Lung (tissue), 5 donors: ENCODE measurements around the gene CEP250. TPM values are rescaled to one million over a fixed set of nuclear protein-coding genes. Genes with fewer than 3 reads are reported as not detected.

Experiments used
- polyA plus RNA-seq, 2 donors: library from polyadenylated mRNA; stranded (reverse); fragments of 200-250 nt; gene quantifications; one replicate each; pipeline ENCODE4 v1.2.1, GENCODE V29; 2013
- small RNA-seq: library from RNA; depleted of rRNA; stranded (forward); fragments of <200 nt; gene quantifications from one replicate; pipeline ENCODE3, GENCODE V24; 2014; ENCODE audit warnings: low replicate concordance
- total RNA-seq, 2 donors: library from RNA; depleted of rRNA in 1 of 2; stranded (reverse); fragments of >200 nt in 1 of 2; gene quantifications; one replicate each; pipeline ENCODE4 v1.2.1, GENCODE V29; 2014 to 2021
- donor health status: Bipolar disorder and iron deficiency.
- donor health status: healthy.
- donor health status: DM: yes; HTN: yes; CAD: no.

CEP250 gene
- total and polyA plus RNA-seq, 4 donors, result 8.7 to 34.5 (median 19.7) TPM

Small RNAs within 50 kb of the gene (small RNA-seq; reads per million reads assigned to genes)
- 0.15 reads per million for gene MIR1289-1

Other genes with a start within 250 kb of the CEP250 start
- gene MMP24, start 228.9 kb upstream of the CEP250 start, total RNA-seq, result 10 to 100 TPM in 1 of 2 donors, 1 to 10 TPM in 1; 2.3 to 10.1 TPM
- gene MMP24, start 228.9 kb upstream of the CEP250 start, polyA plus RNA-seq, result 1 to 10 TPM; 4.1 to 9.3 TPM
- 100 to 1,000 TPM in 1 of 2 donors, 10 to 100 TPM in 1; 32.1 to 117 TPM for gene MMP24OS, start 177.5 kb upstream of the CEP250 start, total RNA-seq
- 100 to 1,000 TPM in 1 of 2 donors, 10 to 100 TPM in 1; 27.8 to 106 TPM for gene MMP24OS, start 177.5 kb upstream of the CEP250 start, polyA plus RNA-seq
- 100 to 1,000 TPM in 1 of 2 donors, 10 to 100 TPM in 1; 47.8 to 119 TPM for gene EIF6, start 170.8 kb upstream of the CEP250 start, total RNA-seq
- 100 to 1,000 TPM; 118 to 191 TPM for gene EIF6, start 170.8 kb upstream of the CEP250 start, polyA plus RNA-seq
- not detected for gene FAM83C, start 163.2 kb upstream of the CEP250 start, total RNA-seq
- gene FAM83C, start 163.2 kb upstream of the CEP250 start, polyA plus RNA-seq, result not detected
- 10 to 100 TPM; 39.8 to 46.8 TPM for gene UQCC1, start 43.6 kb upstream of the CEP250 start, total RNA-seq
- gene UQCC1, start 43.6 kb upstream of the CEP250 start, polyA plus RNA-seq, result 10 to 100 TPM; 20.8 to 26.3 TPM
- gene GDF5, start 17.4 kb upstream of the CEP250 start, total RNA-seq, result 1 to 10 TPM in 1 of 2 donors, under 1 TPM in 1; 0.21 to 1.1 TPM
- 1 to 10 TPM in 1 of 2 donors, under 1 TPM in 1; 0.28 to 1.5 TPM for gene GDF5, start 17.4 kb upstream of the CEP250 start, polyA plus RNA-seq
- gene C20orf173, start 74.1 kb downstream of the CEP250 start, total RNA-seq, result not detected
- gene C20orf173, start 74.1 kb downstream of the CEP250 start, polyA plus RNA-seq, result not detected
- gene ERGIC3, start 86.5 kb downstream of the CEP250 start, total RNA-seq, result 100 to 1,000 TPM; 216 to 241 TPM
- 100 to 1,000 TPM; 173 to 208 TPM for gene ERGIC3, start 86.5 kb downstream of the CEP250 start, polyA plus RNA-seq
- 1 to 10 TPM; 2.0 to 5.7 TPM for gene SPAG4, start 160.2 kb downstream of the CEP250 start, total RNA-seq
- gene SPAG4, start 160.2 kb downstream of the CEP250 start, polyA plus RNA-seq, result 1 to 10 TPM; 1.9 to 5.4 TPM
- 100 to 1,000 TPM in 1 of 2 donors, 10 to 100 TPM in 1; 91.9 to 180 TPM for gene CPNE1, start 209.3 kb downstream of the CEP250 start, total RNA-seq
- 100 to 1,000 TPM; 119 to 161 TPM for gene CPNE1, start 209.3 kb downstream of the CEP250 start, polyA plus RNA-seq
- gene RBM12, start 209.3 kb downstream of the CEP250 start, total RNA-seq, result 10 to 100 TPM; 59.2 to 75.0 TPM
- gene RBM12, start 209.3 kb downstream of the CEP250 start, polyA plus RNA-seq, result 10 to 100 TPM in 1 of 2 donors, 1 to 10 TPM in 1; 9.5 to 19.6 TPM
- 10 to 100 TPM; 24.1 to 33.9 TPM for gene NFS1, start 243.8 kb downstream of the CEP250 start, total RNA-seq
- 10 to 100 TPM; 18.8 to 23.2 TPM for gene NFS1, start 243.8 kb downstream of the CEP250 start, polyA plus RNA-seq
- 100 to 1,000 TPM in 1 of 2 donors, 10 to 100 TPM in 1; 98.6 to 176 TPM for gene ROMO1, start 243.8 kb downstream of the CEP250 start, total RNA-seq
- 100 to 1,000 TPM; 369 to 501 TPM for gene ROMO1, start 243.8 kb downstream of the CEP250 start, polyA plus RNA-seq